GM19397 (cell line): ENCODE measurements around the gene SLC9A9.

Experiments
- ATAC-seq: cut with Tn5 transposase; IDR thresholded peaks from one replicate; pipeline ENCODE4 v1.9.1; 2021; ENCODE audit warnings: mild to moderate bottlenecking, moderate library complexity; ENCODE audit not compliant: unreplicated experiment

SLC9A9 gene

GRCh38 chr3:143848704-143849103 lies 436 bp upstream of the SLC9A9 start:
- peak; percentile 8 for ATAC-seq

- no peak for ATAC-seq
These were observed 4.7 kb downstream of the SLC9A9 start for GRCh38 chr3:143843587-143843986.

GRCh38 chr3:143840636-143841035 lies 7.6 kb downstream of the SLC9A9 start:
- no peak for ATAC-seq

- no peak for ATAC-seq
These were observed 8.3 kb downstream of the SLC9A9 start for GRCh38 chr3:143839980-143840379.

DNA sequence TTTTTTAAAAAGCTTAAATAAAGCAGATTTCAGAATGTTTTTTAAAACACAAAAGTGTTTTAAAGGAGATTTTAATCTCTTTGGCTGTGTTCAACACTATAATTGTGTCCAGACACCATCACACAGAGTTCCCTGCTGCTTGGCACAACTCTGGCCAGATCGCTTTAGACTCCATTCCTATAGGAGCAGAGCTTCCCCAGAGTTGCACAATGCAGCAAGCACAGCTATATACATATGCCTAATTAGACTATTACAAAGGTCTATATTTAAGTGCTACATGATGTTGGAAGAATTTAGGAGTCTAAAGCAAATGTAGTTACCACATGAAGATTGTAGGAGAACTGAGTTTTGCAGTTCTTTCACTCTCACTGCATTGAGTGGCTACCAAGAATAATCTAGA lies 11.2 kb downstream of the SLC9A9 start:
- ATAC-seq, result no peak

DNA sequence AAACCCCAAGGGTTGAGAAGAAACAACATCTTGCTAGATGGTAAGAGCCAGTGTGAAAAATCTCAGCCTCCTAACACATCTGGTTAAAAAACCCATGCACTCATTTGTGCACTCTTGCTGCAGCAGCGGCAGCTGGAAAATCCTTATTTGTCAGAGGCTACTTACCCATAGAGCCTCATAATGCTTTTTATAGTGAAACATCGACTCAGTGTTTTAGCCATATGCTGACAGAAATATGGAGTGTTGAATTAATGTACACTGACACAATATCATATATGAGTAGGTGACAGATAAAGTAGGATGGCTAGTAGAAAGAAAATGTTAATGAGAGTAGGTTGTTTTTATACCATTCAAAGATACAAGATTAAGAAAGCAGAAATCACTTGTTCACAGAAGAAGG lies 13.0 kb downstream of the SLC9A9 start:
- no peak for ATAC-seq

GRCh38 chr3:143832433-143832832 lies 15.8 kb downstream of the SLC9A9 start:
- peak; percentile 56 for ATAC-seq

DNA sequence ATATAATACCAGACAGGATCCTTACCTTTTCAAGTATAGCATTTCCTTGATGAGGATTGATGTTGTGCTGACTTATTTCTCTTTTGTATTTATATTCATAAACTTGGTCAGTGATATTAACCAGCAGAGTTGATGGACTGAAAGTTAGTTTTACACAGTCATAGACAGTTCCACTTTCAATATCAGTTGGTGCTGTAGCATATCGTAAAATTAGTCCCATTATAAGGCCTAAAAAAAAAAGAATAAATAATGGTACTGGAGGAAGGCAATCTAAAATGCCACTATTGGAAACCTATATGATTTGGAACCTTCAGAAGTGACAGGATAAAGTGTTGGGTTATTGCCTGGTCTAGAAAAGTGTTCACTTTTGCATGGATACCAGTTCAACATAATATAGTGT lies 16.3 kb downstream of the SLC9A9 start:
- peak; percentile 62 for ATAC-seq

GRCh38 chr3:143831208-143831607 lies 17.1 kb downstream of the SLC9A9 start:
- peak; percentile 32 for ATAC-seq

- ATAC-seq, result no peak
These were observed 17.5 kb downstream of the SLC9A9 start for GRCh38 chr3:143830786-143831185.

DNA sequence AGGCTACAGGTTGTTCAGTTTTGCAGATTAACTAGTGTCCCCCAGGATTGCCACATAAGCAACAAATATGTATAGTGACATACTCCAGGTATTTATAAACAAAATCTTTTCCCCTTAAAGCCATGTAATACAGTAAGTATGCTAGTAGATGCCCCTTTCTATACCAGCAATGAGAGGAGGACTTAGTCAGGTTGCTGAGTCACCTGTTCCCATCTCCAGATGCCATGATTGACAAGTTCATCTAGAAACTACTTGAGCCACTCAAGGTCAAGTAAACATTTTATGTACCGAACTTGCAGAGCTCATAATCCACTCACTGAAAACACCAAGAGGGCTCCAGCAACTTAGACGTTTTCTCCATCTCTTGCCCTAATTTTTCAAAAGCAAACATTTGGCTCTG lies 18.2 kb downstream of the SLC9A9 start:
- ATAC-seq, result no peak

- ATAC-seq, result no peak
These were observed 20.8 kb downstream of the SLC9A9 start for GRCh38 chr3:143827425-143827824.

DNA sequence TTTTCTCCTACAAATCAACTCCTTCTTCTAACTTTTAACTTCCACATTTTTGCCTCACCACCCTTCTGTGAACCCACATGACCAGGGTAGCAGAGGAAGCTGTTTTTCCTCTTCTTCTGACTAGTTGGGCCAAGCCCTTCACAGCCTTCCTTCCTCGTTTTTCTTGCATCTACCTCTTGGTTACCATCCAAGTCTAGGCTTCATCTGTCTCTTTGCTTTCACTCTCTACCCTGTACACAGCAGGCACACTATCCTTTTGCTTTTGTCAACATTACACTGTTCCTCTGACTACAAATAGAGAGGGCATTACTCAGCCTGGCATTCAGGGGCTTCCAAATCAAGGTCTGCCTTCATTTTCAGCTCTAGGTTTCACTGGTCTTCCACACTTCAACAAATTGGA lies 22.0 kb downstream of the SLC9A9 start:
- ATAC-seq, result no peak

GRCh38 chr3:143825513-143825912 lies 22.8 kb downstream of the SLC9A9 start:
- ATAC-seq, result peak; percentile 65

DNA sequence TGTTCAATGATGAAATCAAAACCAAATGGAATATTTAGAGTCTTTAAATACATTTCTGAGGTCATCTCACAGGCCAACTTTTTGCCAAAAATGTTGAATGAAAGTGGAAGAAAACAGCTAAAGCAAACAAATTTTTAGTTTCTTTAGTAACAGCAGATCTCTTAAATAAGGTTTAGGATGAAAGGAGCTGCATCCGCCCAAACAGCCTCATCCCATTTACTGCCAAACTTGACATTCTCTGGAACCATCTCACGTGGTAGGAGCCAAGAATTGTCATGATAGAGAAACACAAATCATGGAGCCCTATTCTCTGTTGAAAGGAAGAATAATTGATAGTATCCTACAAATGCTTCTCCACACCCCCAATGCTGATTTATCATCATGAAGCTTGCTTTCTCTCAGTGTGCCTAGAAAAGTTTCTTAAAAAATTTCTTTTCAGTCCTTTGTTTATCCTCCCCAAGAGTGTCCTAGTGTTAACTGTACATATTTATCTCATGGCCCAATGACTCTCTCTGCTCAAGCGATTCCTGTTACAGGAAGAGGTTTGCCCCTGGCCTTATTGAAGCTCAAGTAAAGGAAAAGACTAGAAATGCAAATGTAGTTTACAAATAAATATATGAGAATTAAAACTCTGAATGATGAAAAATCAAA lies 23.4 kb downstream of the SLC9A9 start:
- ATAC-seq, result no peak

- ATAC-seq, result no peak
These were observed 25.5 kb downstream of the SLC9A9 start for GRCh38 chr3:143822798-143823197.

DNA sequence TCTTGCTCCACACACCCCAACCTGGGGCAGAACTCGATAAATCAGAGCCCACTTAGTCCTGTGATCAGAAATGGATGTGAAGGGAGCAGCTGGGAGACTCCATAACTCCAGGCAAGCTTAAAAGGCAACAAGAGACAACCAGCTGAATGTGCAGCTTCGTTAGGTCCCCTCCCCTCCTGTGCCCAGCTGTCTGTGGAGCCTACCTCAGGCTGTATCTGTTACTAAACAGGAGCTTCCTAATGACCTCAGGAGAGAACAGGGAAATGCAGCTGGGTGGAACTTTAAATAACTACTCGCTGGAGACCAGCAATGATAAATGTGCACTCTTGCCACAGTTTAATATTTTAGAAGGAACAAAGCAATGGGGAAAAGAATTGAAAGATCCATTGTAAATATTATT lies 25.9 kb downstream of the SLC9A9 start:
- ATAC-seq, result no peak

DNA sequence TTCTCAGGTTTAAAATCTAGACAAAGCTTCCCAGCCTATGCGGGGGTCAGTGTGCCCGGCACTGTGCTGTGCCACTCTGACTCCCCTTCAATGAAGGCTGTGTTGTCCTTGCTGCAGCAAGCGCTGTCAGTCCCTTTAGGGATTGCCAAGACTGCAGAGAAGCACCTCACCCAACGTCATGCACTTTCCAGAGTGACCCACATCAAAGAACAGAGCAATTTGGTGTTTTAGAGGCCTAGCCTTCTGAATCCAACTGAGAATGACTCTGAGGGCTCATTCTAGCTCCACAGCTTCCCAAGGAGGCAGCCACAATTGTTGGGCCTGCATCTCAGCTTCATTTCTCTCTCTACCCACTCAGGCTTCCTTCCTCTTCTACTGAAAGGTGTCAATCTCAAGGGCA lies 26.4 kb downstream of the SLC9A9 start:
- no peak for ATAC-seq

GRCh38 chr3:143820466-143821221 lies 27.6 kb downstream of the SLC9A9 start:
- no peak for ATAC-seq

DNA sequence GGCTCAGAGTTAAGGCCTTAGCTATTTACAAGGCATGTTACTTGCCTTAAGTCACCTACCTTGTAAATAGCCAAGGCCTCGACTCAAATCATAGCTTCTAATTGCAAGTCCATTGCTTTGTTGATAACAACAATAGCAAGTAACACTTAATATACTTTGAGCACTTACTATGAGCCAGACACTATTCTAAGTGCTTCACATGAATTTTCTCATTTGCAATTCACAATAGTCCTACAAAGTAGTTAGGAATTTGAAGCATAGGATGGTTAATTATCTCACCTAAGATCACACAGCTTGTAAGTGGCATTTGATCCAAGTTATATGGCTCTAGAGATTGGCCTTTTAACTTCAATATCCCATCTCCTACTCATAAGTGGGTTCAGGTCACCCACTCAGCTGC lies 28.4 kb downstream of the SLC9A9 start:
- ATAC-seq, result no peak

DNA sequence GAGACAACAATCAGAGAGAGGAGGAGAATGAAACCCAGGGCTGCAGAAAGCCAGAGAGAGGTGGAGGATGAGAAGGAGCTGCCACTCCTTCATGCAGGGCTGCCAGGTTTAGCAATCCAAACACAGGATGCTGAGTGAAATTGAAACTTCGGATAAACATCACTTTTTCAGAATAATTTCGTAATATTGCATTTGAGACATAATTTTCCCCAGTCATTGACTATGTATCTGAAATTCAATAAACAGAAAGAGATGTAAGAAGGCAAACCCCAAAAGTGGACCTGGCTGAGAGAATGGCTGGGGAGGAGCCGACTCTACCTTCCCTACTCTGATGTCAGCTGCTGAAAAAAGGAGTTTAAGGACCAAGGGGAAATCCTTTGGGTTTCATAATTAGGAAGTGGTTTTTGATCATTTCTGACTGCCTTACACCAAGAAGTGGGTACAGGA lies 33.8 kb downstream of the SLC9A9 start:
- ATAC-seq, result no peak

GRCh38 chr3:143812481-143812880 lies 35.8 kb downstream of the SLC9A9 start:
- no peak for ATAC-seq

DNA sequence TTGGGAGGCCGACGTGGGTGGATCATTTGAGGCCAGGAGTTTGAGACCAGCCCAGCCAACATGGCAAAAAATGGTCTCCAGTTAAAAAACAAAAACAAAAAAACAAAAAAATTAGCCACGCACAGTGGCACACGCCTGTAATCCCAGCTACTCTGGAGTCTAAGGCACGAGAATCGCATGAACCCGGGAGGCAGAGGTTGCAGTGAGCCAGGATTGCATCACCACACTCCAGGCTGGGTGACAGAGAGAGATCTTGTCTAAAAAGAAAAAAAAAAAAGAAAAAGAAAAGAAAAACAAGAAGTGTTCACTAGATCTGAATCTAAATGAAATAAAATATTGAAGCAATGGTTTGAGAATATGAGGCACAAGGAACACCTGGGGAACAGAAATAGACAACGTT lies 36.7 kb downstream of the SLC9A9 start:
- ATAC-seq, result no peak
